HepG2 (cell line): ENCODE data around the gene LAMA5. TPM values are rescaled to one million over a fixed set of nuclear protein-coding genes. Genes with fewer than 3 reads are reported as not detected.

Experiments
- E2F5 ChIP-seq: sonication (generic); formaldehyde crosslinking; conservative IDR thresholded peaks from 2 replicates; pipeline ENCODE4 v1.4.0; 2020; ENCODE audit warnings: missing genetic modification reagents
- FIP1L1 ChIP-seq: fragments of 200-400 bp; formaldehyde crosslinking; IDR thresholded peaks from 2 replicates; pipeline ENCODE4 v1.6.1; 2018; ENCODE audit warnings: low read depth, mild to moderate bottlenecking, low read length, moderate library complexity, borderline replicate concordance; ENCODE audit not compliant: insufficient read depth
- GMEB2 ChIP-seq: IDR thresholded peaks from 2 replicates; pipeline ENCODE4 v1.6.1; 2016; ENCODE audit warnings: missing biosample characterization, missing genetic modification reagents, low read depth
- KMT2B ChIP-seq: IDR thresholded peaks from 2 replicates; pipeline ENCODE4 v1.6.1; 2016; ENCODE audit warnings: missing genetic modification reagents, missing compliant biosample characterization
- MAFF ChIP-seq: IDR thresholded peaks from 2 replicates; pipeline ENCODE4 v1.6.1; 2011; ENCODE audit warnings: low read depth, low read length, improper control_type of control experiment
- MAZ ChIP-seq, 2 experiments: sonication (generic) in 1 of 2; formaldehyde crosslinking in 1 of 2; IDR thresholded peaks; 2 replicates each; pipeline versions ENCODE4 v1.5.0 to v1.6.1; 2012 to 2020; ENCODE audit warnings: low read depth in 2 of 2, mild to moderate bottlenecking in 2 of 2, borderline replicate concordance in 1 of 2, improper control_type of control experiment in 1 of 2, low read length in 1 of 2, missing genetic modification reagents in 1 of 2, moderate library complexity in 1 of 2
- NCOA5 ChIP-seq: sonication (generic); formaldehyde crosslinking; IDR thresholded peaks from 2 replicates; pipeline ENCODE4 v1.4.0; 2020; ENCODE audit warnings: missing genetic modification reagents
- RBAK ChIP-seq: sonication (generic); formaldehyde crosslinking; IDR thresholded peaks from 2 replicates; pipeline ENCODE4 v1.5.1; 2020; ENCODE audit warnings: mild to moderate bottlenecking, missing genetic modification reagents
- RBFOX2 ChIP-seq: fragments of 200-400 bp; formaldehyde crosslinking; IDR thresholded peaks from 2 replicates; pipeline ENCODE4 v1.6.1; 2017; ENCODE audit warnings: low read depth, mild to moderate bottlenecking, low read length
- SALL2 ChIP-seq: sonication (generic); formaldehyde crosslinking; IDR thresholded peaks from 2 replicates; pipeline ENCODE4 v1.8.1; 2023; ENCODE audit warnings: mild to moderate bottlenecking, missing genetic modification reagents, inconsistent platforms
- SP2 ChIP-seq: sonication (generic); formaldehyde crosslinking; IDR thresholded peaks from 2 replicates; pipeline ENCODE4 v1.5.1; 2020; ENCODE audit warnings: mild to moderate bottlenecking, missing genetic modification reagents
- TCF12 ChIP-seq, 2 experiments: fragments of 450-650 bp in 1 of 2; sonication (generic) in 1 of 2; formaldehyde crosslinking in 1 of 2; IDR thresholded peaks; 2 replicates each; pipeline versions ENCODE4 v1.6.1 to v1.8.0; 2017 to 2022; ENCODE audit warnings: antibody characterized with exemption in 1 of 2, mild to moderate bottlenecking in 1 of 2, missing genetic modification reagents in 1 of 2, moderate library complexity in 1 of 2
- U2AF1 ChIP-seq: fragments of 200-400 bp; formaldehyde crosslinking; optimal IDR thresholded peaks from 2 replicates; pipeline ENCODE3; 2017; ENCODE audit warnings: mild to moderate bottlenecking, low read depth, low read length
- ZBTB46 ChIP-seq: sonication (generic); formaldehyde crosslinking; IDR thresholded peaks from 2 replicates; pipeline ENCODE4 v1.4.0; 2020; ENCODE audit warnings: mild to moderate bottlenecking, missing genetic modification reagents, borderline replicate concordance
- ZNF136 ChIP-seq: sonication (generic); formaldehyde crosslinking; IDR thresholded peaks from 2 replicates; pipeline ENCODE4 v1.8.1; 2022; ENCODE audit warnings: low read depth, mild to moderate bottlenecking, moderate library complexity, missing genetic modification reagents
- ZNF251 ChIP-seq: sonication (generic); formaldehyde crosslinking; IDR thresholded peaks from 2 replicates; pipeline ENCODE4 v1.9.0; 2021; ENCODE audit warnings: mild to moderate bottlenecking, missing genetic modification reagents
- ZNF253 ChIP-seq: sonication (generic); formaldehyde crosslinking; IDR thresholded peaks from 2 replicates; pipeline ENCODE4 v1.8.0; 2022; ENCODE audit warnings: mild to moderate bottlenecking, missing genetic modification reagents, borderline replicate concordance
- ZNF280D ChIP-seq: sonication (generic); formaldehyde crosslinking; IDR thresholded peaks from 2 replicates; pipeline ENCODE4 v1.5.1; 2020; ENCODE audit warnings: mild to moderate bottlenecking, missing genetic modification reagents
- ZNF350 ChIP-seq: sonication (generic); formaldehyde crosslinking; IDR thresholded peaks from 2 replicates; pipeline ENCODE4 v1.4.0; 2020; ENCODE audit warnings: mild to moderate bottlenecking, low read depth, missing genetic modification reagents, borderline replicate concordance
- ZSCAN22 ChIP-seq: sonication (generic); formaldehyde crosslinking; IDR thresholded peaks from 2 replicates; pipeline ENCODE4 v1.4.0; 2020; ENCODE audit warnings: mild to moderate bottlenecking, missing genetic modification reagents
- polyA plus RNA-seq, 8 experiments: library from polyadenylated mRNA; depleted of rRNA in 3 of 8; stranded (reverse) in 7 of 8; unstranded in 1 of 8; fragments of >200 nt; fragmentation: Illumina TruSeq in 4 of 8; extraction: Trizol in 4 of 8; gene quantifications; 2 replicates each; pipeline versions ENCODE4 v1.2.1 to v1.2.3, GENCODE V29; 2011 to 2016; ENCODE audit warnings: low read depth in 4 of 8, missing spikeins in 1 of 8, mixed read lengths in 1 of 8; ENCODE audit not compliant: insufficient read depth in 1 of 8
- total RNA-seq, 5 experiments: library from RNA; depleted of rRNA; stranded (reverse); fragments of >200 nt; fragmentation: Illumina TruSeq; extraction: Trizol; gene quantifications; 2 replicates each; pipeline ENCODE4 v1.2.3, GENCODE V29; 2016; ENCODE audit warnings: low read depth in 1 of 5

LAMA5 gene
- total and polyA plus RNA-seq, 2 of the 13 experiments (the other 11 are each of a cell fraction or from before 2014, with no cell fraction given): 21.0 to 44.7 TPM

GRCh38 chr20:62309198-62309944, 57.7 kb downstream of the LAMA5 start (continued):
- no peak for TF ChIP-seq TCF12 (IDR thresholded peaks at IDR 0.05)
- TF ChIP-seq TCF12 (CRISPR knock-in tag; IDR thresholded peaks at IDR 0.05): no peak
- TF ChIP-seq ZNF350 (CRISPR knock-in tag): no peak
- TF ChIP-seq ZSCAN22 (CRISPR knock-in tag): no peak
- TF ChIP-seq RBFOX2: peak; percentile 79
- no peak for TF ChIP-seq GMEB2
- no peak for TF ChIP-seq U2AF1
- no peak for TF ChIP-seq ZNF253
- no peak for TF ChIP-seq ZNF280D (CRISPR knock-in tag)
- no peak for TF ChIP-seq NCOA5 (CRISPR knock-in tag)
- no peak for TF ChIP-seq ZNF136 (CRISPR knock-in tag)
- no peak for TF ChIP-seq ZBTB46 (CRISPR knock-in tag)
- TF ChIP-seq RBAK: no peak
- TF ChIP-seq E2F5 (CRISPR knock-in tag): no peak
- TF ChIP-seq KMT2B (CRISPR knock-in tag): no peak
- no peak for TF ChIP-seq SP2 (CRISPR knock-in tag)
- no peak for TF ChIP-seq MAZ (IDR thresholded peaks at IDR 0.05; ENCODE audit: borderline replicate concordance, low read depth, low read length)
- no peak for TF ChIP-seq MAZ (CRISPR knock-in tag; IDR thresholded peaks at IDR 0.05; ENCODE audit: low read depth)
- TF ChIP-seq ZNF251 (CRISPR knock-in tag): no peak
- no peak for TF ChIP-seq MAFF
- TF ChIP-seq FIP1L1: no peak
- no peak for TF ChIP-seq SALL2 (CRISPR knock-in tag)
